Endothelial cell of umbilical vein (primary cell): ENCODE measurements around the gene CATSPER3. TPM values are rescaled to one million over a fixed set of nuclear protein-coding genes. Genes with fewer than 3 reads are reported as not detected.
A peak's percentile ranks its signal among the peaks of the same experiment; 100 is the strongest.

Source experiments
- BruUV-seq: library from RNA; stranded (reverse); fragments of 400-500 nt; replicated peaks from 2 replicates; lab custom pipeline; 2021; lab: Mats Ljungman, UMichigan
- CTCF ChIA-PET: fragments of 300-600, 350-600 bp; sonication (Branson Sonifier 250); formaldehyde crosslinking; loops from one replicate; lab custom pipeline; 2021; ENCODE audit warnings: antibody characterized with exemption, inconsistent platforms; lab: Charles Lee
- POLR2A ChIA-PET: fragments of 300-600, 350-600 bp; sonication (Branson Sonifier 250); formaldehyde crosslinking; loops from one replicate; lab custom pipeline; 2021; ENCODE audit warnings: antibody characterized with exemption, inconsistent platforms; lab: Charles Lee
- DNase-seq: peaks from one replicate; pipeline ENCODE4 v3.0.0-alpha.2; 2011; ENCODE audit warnings: low read depth, low spot score
- FAIRE-seq: peaks from 2 replicates; lab custom pipeline; 2011; peaks lifted over from hg19 to GRCh38; lab: Jason Lieb, UNC
- H2AFZ ChIP-seq: 2 replicates; pipeline ENCODE4 v1.6.0; 2012; ENCODE audit warnings: low read depth, low read length, control low read depth, inconsistent platforms
- H3K27ac ChIP-seq: 2 replicates; pipeline ENCODE4 v1.5.1; 2011; ENCODE audit warnings: low read depth, mild to moderate bottlenecking, control low read depth, low read length, moderate library complexity; ENCODE audit not compliant: insufficient read depth
- H3K27me3 ChIP-seq, 2 experiments: 2 replicates each; pipeline versions ENCODE4 v1.6.0 to v1.6.1; 2011; ENCODE audit warnings: low read length in 2 of 2, mixed read lengths in 1 of 2; ENCODE audit not compliant: control insufficient read depth in 2 of 2, insufficient read depth in 2 of 2
- H3K36me3 ChIP-seq, 2 experiments: 2 replicates in 1 of 2; 3 replicates in 1 of 2; pipeline ENCODE4 v1.5.1; 2011; ENCODE audit warnings: low read length in 2 of 2, mild to moderate bottlenecking in 1 of 2, moderate library complexity in 1 of 2; ENCODE audit not compliant: control insufficient read depth in 2 of 2, insufficient read depth in 2 of 2; ENCODE audit errors: extremely low read depth in 1 of 2
- H3K4me1 ChIP-seq: 3 replicates; pipeline ENCODE4 v1.5.1; 2011; ENCODE audit warnings: mild to moderate bottlenecking, low read length; ENCODE audit not compliant: control insufficient read depth, insufficient read depth; ENCODE audit errors: extremely low read depth
- H3K4me2 ChIP-seq: 2 replicates; pipeline ENCODE4 v1.6.1; 2011; ENCODE audit warnings: low read length, control low read depth, mixed read lengths; ENCODE audit not compliant: insufficient read depth
- H3K4me3 ChIP-seq, 3 experiments: fragments of 200-600 bp in 1 of 3; sonication (generic), shearing (Covaris generic) in 1 of 3; replicated peaks in 1 of 3; 2 replicates each; pipeline ENCODE4 v1.5.1; 2011 to 2016; ENCODE audit warnings: control low read depth in 3 of 3, low read length in 3 of 3, mild to moderate bottlenecking in 2 of 3, inconsistent platforms in 1 of 3, low read depth in 1 of 3, moderate library complexity in 1 of 3; ENCODE audit not compliant: insufficient read depth in 1 of 3
- H3K79me2 ChIP-seq: 2 replicates; pipeline ENCODE4 v1.6.0; 2012; ENCODE audit warnings: low read length, inconsistent platforms; ENCODE audit not compliant: control insufficient read depth, insufficient read depth
- H3K9ac ChIP-seq: replicated peaks from 2 replicates; pipeline ENCODE3; 2011; ENCODE audit warnings: low read length, control low read depth; ENCODE audit not compliant: insufficient read depth; ENCODE audit errors: extremely low read depth
- H3K9me1 ChIP-seq: replicated peaks from 3 replicates; pipeline ENCODE4 v1.6.0; 2011; ENCODE audit warnings: mild to moderate bottlenecking, low read length; ENCODE audit not compliant: control insufficient read depth, insufficient read depth; ENCODE audit errors: extremely low read depth
- H3K9me3 ChIP-seq: replicated peaks from 2 replicates; pipeline ENCODE4 v1.5.1; 2012; ENCODE audit warnings: low read length, inconsistent platforms; ENCODE audit not compliant: control insufficient read depth, insufficient read depth
- H4K20me1 ChIP-seq: replicated peaks from 2 replicates; pipeline ENCODE3; 2011; ENCODE audit warnings: mild to moderate bottlenecking, low read length; ENCODE audit not compliant: control insufficient read depth, insufficient read depth; ENCODE audit errors: extremely low read depth
- EZH2 ChIP-seq: IDR thresholded peaks from 2 replicates; pipeline ENCODE4 v1.6.1; 2012; ENCODE audit warnings: borderline replicate concordance, low read depth, mild to moderate bottlenecking, moderate library complexity, low read length, inconsistent platforms; ENCODE audit not compliant: severe bottlenecking
- FOS ChIP-seq: IDR thresholded peaks from 2 replicates; pipeline ENCODE4 v1.6.1; 2011; ENCODE audit warnings: mild to moderate bottlenecking, low read length, moderate library complexity, borderline replicate concordance; ENCODE audit not compliant: insufficient read depth
- GATA2 ChIP-seq: IDR thresholded peaks from 2 replicates; pipeline ENCODE4 v1.7.0; 2011; ENCODE audit warnings: low read depth, mild to moderate bottlenecking, moderate library complexity, mixed read lengths, low read length; ENCODE audit not compliant: insufficient read length, insufficient read depth
- JUN ChIP-seq: IDR thresholded peaks from 2 replicates; pipeline ENCODE4 v1.6.1; 2011; ENCODE audit warnings: borderline replicate concordance, low read depth; ENCODE audit not compliant: insufficient read length, insufficient read depth
- MYC ChIP-seq: IDR thresholded peaks from one replicate; pipeline ENCODE4 v1.6.1; 2011; ENCODE audit warnings: mild to moderate bottlenecking, low read depth, low read length
- POLR2A ChIP-seq: IDR thresholded peaks from 2 replicates; pipeline ENCODE4 v1.6.1; 2012; ENCODE audit warnings: low read depth, mild to moderate bottlenecking, control low read depth, low read length
- POLR2AphosphoS5 ChIP-seq: IDR thresholded peaks from 2 replicates; pipeline ENCODE4 v1.6.1; 2012; ENCODE audit warnings: low read depth, mild to moderate bottlenecking, control low read depth, low read length, moderate library complexity; ENCODE audit not compliant: insufficient read depth
- dilution Hi-C: fragments of 300-500 bp; cut with MboI; formaldehyde crosslinking; loops from one replicate; pipeline ENCODE4 v1.15.0; 2019; ENCODE audit warnings: low sequenced_read_pairs; ENCODE audit not compliant: extremely low pct_ligation_motif_present
- intact Hi-C: fragments of 100-400 bp; cut with micrococcal nuclease; formaldehyde crosslinking; loops from one replicate; pipeline ENCODE4 v1.10.0; 2022
- polyA plus RNA-seq, 4 experiments: library from polyadenylated mRNA; depleted of rRNA in 3 of 4; stranded (reverse) in 3 of 4; unstranded in 1 of 4; fragments of >200 nt; gene quantifications; 2 replicates each; pipeline versions ENCODE4 v1.2.1 to v1.2.3, GENCODE V29; 2011 to 2012; ENCODE audit warnings: missing spikeins in 1 of 4
- total RNA-seq: library from RNA; stranded (reverse); gene quantifications from 2 replicates; pipeline ENCODE4 v1.2.3, GENCODE V29; 2021
- TF ChIP-seq, protein P1 (sequence below): IDR thresholded peaks from 2 replicates; pipeline ENCODE4 v1.6.1; 2011; ENCODE audit not compliant: insufficient read depth, insufficient read length
- TF ChIP-seq, protein P2 (sequence below), 2 donors: IDR thresholded peaks; 1 replicate in 1 of 2; 2 replicates in 1 of 2; pipeline ENCODE4 v1.5.1; 2011; ENCODE audit warnings: low read length in 2 of 2, mild to moderate bottlenecking in 2 of 2, moderate library complexity in 2 of 2, control low read depth in 1 of 2, inconsistent platforms in 1 of 2, low read depth in 1 of 2; ENCODE audit not compliant: insufficient read depth in 1 of 2; ENCODE audit errors: extremely low read depth in 1 of 2

The CATSPER3 gene
- total and polyA plus RNA-seq, 2 donors (not counting 3 experiments of a cell fraction or from before 2014, with no cell fraction given): 0.43 to 0.71 TPM

DNA sequence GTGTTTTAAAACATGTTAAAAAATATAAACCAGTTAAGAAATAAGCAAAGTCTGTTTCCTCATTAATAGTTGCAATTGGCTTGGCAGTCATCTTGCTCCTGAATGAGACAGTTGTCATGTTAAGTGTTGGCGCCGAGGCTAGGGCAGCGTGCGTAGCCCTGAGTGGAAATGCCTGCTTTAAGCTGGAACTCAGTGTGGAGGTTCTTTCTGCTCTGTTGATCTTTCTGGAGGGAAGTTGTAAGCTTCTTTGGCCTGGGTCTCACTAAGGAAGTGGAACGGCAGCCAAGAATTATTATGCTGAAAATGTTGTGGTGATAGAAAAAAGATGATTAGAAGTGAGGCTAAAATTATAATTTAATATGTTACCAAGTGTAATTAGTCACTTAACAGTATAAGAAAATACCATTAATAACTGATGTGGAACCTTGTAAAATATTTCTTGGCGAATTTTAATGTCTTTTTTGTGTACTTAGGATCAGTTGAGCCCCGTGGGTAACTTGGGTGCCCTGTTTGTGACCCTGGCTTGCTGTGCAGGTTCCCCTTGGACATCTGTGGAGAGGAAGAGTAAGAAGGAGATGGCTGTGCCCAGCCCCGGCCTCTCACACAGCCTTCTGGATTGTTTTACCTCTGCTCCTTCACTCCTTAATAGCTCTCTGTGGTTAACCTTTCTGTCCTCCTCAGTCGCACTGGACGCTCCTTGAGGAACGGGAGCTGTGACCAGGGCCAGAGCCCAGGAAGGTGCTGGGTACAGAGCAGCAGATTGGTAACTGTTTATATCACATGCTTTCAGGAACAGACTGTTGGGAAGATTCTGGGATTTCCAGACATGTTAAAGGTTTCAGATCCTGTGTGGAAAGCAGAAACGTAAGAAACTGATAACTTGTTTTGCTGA lies 31.8 kb upstream of the CATSPER3 start:
- H3K4me1 ChIP-seq: no peaks in the 10 kb centered on the region
- no peaks in the 10 kb centered on the region for H3K79me2 ChIP-seq
- no peak overlapping the region for H3K27ac ChIP-seq
- H3K9ac ChIP-seq: no peak overlapping the region
- CTCF ChIA-PET: no interaction called here
- no peaks in the 10 kb centered on the region for H4K20me1 ChIP-seq
- H3K4me2 ChIP-seq: no peak overlapping the region
- no peaks in the 10 kb centered on the region for H3K36me3 ChIP-seq
- TF ChIP-seq POLR2AphosphoS5: no peak
- TF ChIP-seq GATA2: no peak
- TF ChIP-seq EZH2: no peak
- no peak for TF ChIP-seq POLR2A
- TF ChIP-seq, protein P1, sequence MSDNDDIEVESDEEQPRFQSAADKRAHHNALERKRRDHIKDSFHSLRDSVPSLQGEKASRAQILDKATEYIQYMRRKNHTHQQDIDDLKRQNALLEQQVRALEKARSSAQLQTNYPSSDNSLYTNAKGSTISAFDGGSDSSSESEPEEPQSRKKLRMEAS: no peak
- TF ChIP-seq, protein P2, sequence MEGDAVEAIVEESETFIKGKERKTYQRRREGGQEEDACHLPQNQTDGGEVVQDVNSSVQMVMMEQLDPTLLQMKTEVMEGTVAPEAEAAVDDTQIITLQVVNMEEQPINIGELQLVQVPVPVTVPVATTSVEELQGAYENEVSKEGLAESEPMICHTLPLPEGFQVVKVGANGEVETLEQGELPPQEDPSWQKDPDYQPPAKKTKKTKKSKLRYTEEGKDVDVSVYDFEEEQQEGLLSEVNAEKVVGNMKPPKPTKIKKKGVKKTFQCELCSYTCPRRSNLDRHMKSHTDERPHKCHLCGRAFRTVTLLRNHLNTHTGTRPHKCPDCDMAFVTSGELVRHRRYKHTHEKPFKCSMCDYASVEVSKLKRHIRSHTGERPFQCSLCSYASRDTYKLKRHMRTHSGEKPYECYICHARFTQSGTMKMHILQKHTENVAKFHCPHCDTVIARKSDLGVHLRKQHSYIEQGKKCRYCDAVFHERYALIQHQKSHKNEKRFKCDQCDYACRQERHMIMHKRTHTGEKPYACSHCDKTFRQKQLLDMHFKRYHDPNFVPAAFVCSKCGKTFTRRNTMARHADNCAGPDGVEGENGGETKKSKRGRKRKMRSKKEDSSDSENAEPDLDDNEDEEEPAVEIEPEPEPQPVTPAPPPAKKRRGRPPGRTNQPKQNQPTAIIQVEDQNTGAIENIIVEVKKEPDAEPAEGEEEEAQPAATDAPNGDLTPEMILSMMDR (IDR thresholded peaks at IDR 0.05; ENCODE audit: extremely low read depth in 1 of 2, insufficient read depth in 1 of 2, low read depth in 1 of 2, low read length in 2 of 2): no peak
- TF ChIP-seq MYC: no peak
- no peak for TF ChIP-seq FOS
- TF ChIP-seq JUN: no peak
- dilution Hi-C loops: no loop called here
- H2AFZ ChIP-seq: no peak overlapping the region
- BruUV-seq: no TSS peak
- no peaks in the 10 kb centered on the region for H3K27me3 ChIP-seq
- no peak for FAIRE-seq
- no peaks in the 10 kb centered on the region for H3K9me3 ChIP-seq
- H3K9me1 ChIP-seq: no peaks in the 10 kb centered on the region
- POLR2A ChIA-PET: no interaction called here
- intact Hi-C loops: no loop called here
- no peak overlapping the region for H3K4me3 ChIP-seq
- DNase-seq: peak; percentile 35
